Measurements from ENCODE around the gene TCEAL4. TPM values are rescaled to one million over a fixed set of nuclear protein-coding genes. Genes with fewer than 3 reads are reported as not detected.
A peak's percentile ranks its signal among the peaks of the same experiment; 100 is the strongest.
"Not testable (repeated sequence)": the region's sequence is repeated elsewhere in the genome, so short reads cannot be mapped to it uniquely, and the experiment has no call there.

Gene TCEAL4
- total and polyA plus RNA-seq, 4 donors: 6.3 to 50.5 (median 36.7) TPM

- no peak for TF ChIP-seq SP1 (IDR thresholded peaks at IDR 0.05)
- TF ChIP-seq, protein P1, sequence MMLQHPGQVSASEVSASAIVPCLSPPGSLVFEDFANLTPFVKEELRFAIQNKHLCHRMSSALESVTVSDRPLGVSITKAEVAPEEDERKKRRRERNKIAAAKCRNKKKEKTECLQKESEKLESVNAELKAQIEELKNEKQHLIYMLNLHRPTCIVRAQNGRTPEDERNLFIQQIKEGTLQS (IDR thresholded peaks at IDR 0.05): no peak
These were observed 719 bp upstream of the TCEAL4 start (continued) for GRCh38 chrX:103584596-103584995.

- DNase-seq (ENCODE audit: low spot score): no peak
- 22% methylated on average over 5 of the region's 5 CpGs for WGBS
- no peaks in the 10 kb centered on the region for H3K4me1 ChIP-seq (ENCODE audit: control insufficient read depth in 4 of 4, insufficient read depth in 4 of 4, low read length in 3 of 4)
- H3K9me3 ChIP-seq (ENCODE audit: control insufficient read depth in 4 of 4, low read length in 3 of 4): no peaks in the 10 kb centered on the region
- peak overlapping the region; percentile 50 to 83 for H3K27ac ChIP-seq (ENCODE audit: low read depth in 1 of 2, low read length in 2 of 2)
- H3K27me3 ChIP-seq (ENCODE audit: control insufficient read depth in 4 of 4, insufficient read depth in 4 of 4, low read length in 3 of 4): no peaks in the 10 kb centered on the region
- H3K36me3 ChIP-seq (ENCODE audit: control insufficient read depth in 4 of 4, insufficient read depth in 3 of 4, low read depth in 1 of 4, low read length in 3 of 4): peaks cover 0 to 2% (median 0%) of the 10 kb centered on the region in 4 donors
- no peak for TF ChIP-seq RAD21 (IDR thresholded peaks at IDR 0.05)
- peak overlapping the region; percentile 62 to 83 (median 62) for H3K4me3 ChIP-seq (ENCODE audit: low read depth in 1 of 3, low read length in 3 of 3)
- H3K9ac ChIP-seq (ENCODE audit: low read depth in 1 of 2, low read length in 2 of 2): no peak overlapping the region
These were observed 965 bp downstream of the TCEAL4 start for GRCh38 chrX:103586314-103586646.

GRCh38 chrX:103586659-103587058, 1.3 kb downstream of the TCEAL4 start:
- Histone ChIP-seq H3K4me1 (ENCODE audit: control insufficient read depth in 4 of 4, insufficient read depth in 4 of 4, low read length in 3 of 4) (no peaks in the 10 kb centered on the region), H3K9me3 (ENCODE audit: control insufficient read depth in 4 of 4, low read length in 3 of 4) (no peaks in the 10 kb centered on the region), H3K27ac (ENCODE audit: low read depth in 1 of 2, low read length in 2 of 2) (peak overlapping the region in 1 of 2 donors; percentile 83), H3K36me3 (ENCODE audit: control insufficient read depth in 4 of 4, insufficient read depth in 3 of 4, low read depth in 1 of 4, low read length in 3 of 4) (peaks cover 0 to 2% (median 0%) of the 10 kb centered on the region in 4 donors), H3K27me3 (ENCODE audit: control insufficient read depth in 4 of 4, insufficient read depth in 4 of 4, low read length in 3 of 4) (no peaks in the 10 kb centered on the region), H3K9ac (ENCODE audit: low read depth in 1 of 2, low read length in 2 of 2) (no peak overlapping the region), H3K4me3 (ENCODE audit: low read depth in 1 of 3, low read length in 3 of 3) (peak overlapping the region in 2 of 3 donors; percentile 62)
- no peak for DNase-seq (ENCODE audit: low spot score)
- 71% methylated on average over 4 of the region's 4 CpGs for WGBS
- TF ChIP-seq SP1 (IDR thresholded peaks at IDR 0.05) (no peak), MAX (IDR thresholded peaks at IDR 0.05) (no peak)

GRCh38 chrX:103592295-103592694, 7.0 kb downstream of the TCEAL4 start:
- not testable (repeated sequence) for H3K27ac ChIP-seq (ENCODE audit: low read depth in 1 of 2, low read length in 2 of 2); DNase-seq (ENCODE audit: low spot score); H3K27me3 ChIP-seq (ENCODE audit: control insufficient read depth in 4 of 4, insufficient read depth in 4 of 4, low read length in 3 of 4); H3K4me1 ChIP-seq (ENCODE audit: control insufficient read depth in 4 of 4, insufficient read depth in 4 of 4, low read length in 3 of 4); H3K9ac ChIP-seq (ENCODE audit: low read depth in 1 of 2, low read length in 2 of 2); H3K9me3 ChIP-seq (ENCODE audit: control insufficient read depth in 4 of 4, low read length in 3 of 4); H3K36me3 ChIP-seq (ENCODE audit: control insufficient read depth in 4 of 4, insufficient read depth in 3 of 4, low read depth in 1 of 4, low read length in 3 of 4); H3K4me3 ChIP-seq (ENCODE audit: low read depth in 1 of 3, low read length in 3 of 3)
- 98% methylated on average over 1 of the region's 1 CpG for WGBS

DNA sequence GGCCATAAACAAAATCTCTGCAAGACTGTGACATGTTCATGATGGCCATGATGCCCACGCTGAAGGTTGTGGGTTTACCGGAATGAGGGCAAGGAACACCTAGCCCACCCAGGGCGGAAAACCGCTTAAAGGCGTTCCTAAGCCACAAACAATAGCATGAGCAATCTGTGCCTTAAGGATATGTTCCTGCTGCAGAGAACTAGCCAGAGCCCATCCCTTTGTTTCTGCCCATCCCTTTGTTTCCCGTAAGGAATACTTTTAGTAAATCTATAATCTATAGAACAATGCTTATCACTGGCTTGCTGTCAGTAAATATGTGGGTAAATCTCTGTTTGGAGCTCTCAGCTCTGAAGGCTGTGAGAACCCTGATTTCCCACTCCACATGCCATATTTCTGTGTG, 9.9 kb downstream of the TCEAL4 start:
- H3K27ac ChIP-seq (ENCODE audit: low read depth in 1 of 2, low read length in 2 of 2); DNase-seq (ENCODE audit: low spot score); H3K4me3 ChIP-seq (ENCODE audit: low read depth in 1 of 3, low read length in 3 of 3); H3K27me3 ChIP-seq (ENCODE audit: control insufficient read depth in 4 of 4, insufficient read depth in 4 of 4, low read length in 3 of 4); H3K4me1 ChIP-seq (ENCODE audit: control insufficient read depth in 4 of 4, insufficient read depth in 4 of 4, low read length in 3 of 4); H3K36me3 ChIP-seq (ENCODE audit: control insufficient read depth in 4 of 4, insufficient read depth in 3 of 4, low read depth in 1 of 4, low read length in 3 of 4); H3K9ac ChIP-seq (ENCODE audit: low read depth in 1 of 2, low read length in 2 of 2); H3K9me3 ChIP-seq (ENCODE audit: control insufficient read depth in 4 of 4, low read length in 3 of 4): not testable (repeated sequence)
- WGBS: over 99% methylated on average over 6 of the region's 6 CpGs

Measured in liver (tissue), 9 donors.